ENCODE measurements around the gene ZNF341.

GRCh38 chr20:33731693-33732165 is at the start of gene ZNF341:
- TF ChIP-seq, protein P1, sequence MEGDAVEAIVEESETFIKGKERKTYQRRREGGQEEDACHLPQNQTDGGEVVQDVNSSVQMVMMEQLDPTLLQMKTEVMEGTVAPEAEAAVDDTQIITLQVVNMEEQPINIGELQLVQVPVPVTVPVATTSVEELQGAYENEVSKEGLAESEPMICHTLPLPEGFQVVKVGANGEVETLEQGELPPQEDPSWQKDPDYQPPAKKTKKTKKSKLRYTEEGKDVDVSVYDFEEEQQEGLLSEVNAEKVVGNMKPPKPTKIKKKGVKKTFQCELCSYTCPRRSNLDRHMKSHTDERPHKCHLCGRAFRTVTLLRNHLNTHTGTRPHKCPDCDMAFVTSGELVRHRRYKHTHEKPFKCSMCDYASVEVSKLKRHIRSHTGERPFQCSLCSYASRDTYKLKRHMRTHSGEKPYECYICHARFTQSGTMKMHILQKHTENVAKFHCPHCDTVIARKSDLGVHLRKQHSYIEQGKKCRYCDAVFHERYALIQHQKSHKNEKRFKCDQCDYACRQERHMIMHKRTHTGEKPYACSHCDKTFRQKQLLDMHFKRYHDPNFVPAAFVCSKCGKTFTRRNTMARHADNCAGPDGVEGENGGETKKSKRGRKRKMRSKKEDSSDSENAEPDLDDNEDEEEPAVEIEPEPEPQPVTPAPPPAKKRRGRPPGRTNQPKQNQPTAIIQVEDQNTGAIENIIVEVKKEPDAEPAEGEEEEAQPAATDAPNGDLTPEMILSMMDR (IDR thresholded peaks at IDR 0.05), result peak; percentile 84
- no peak for TF ChIP-seq EZH2 (IDR thresholded peaks at IDR 0.05; ENCODE audit: borderline replicate concordance, insufficient read depth, low read depth, low read length, poor library complexity, severe bottlenecking)
